SU-DHL-6 (cell line): ENCODE measurements around the gene PTPRN2.

Experiments
- CTCF ChIP-seq: fragments of 200-600 bp; sonication (generic); IDR thresholded peaks from one replicate; pipeline ENCODE4 v1.5.1; 2017; ENCODE audit warnings: antibody characterized with exemption, mild to moderate bottlenecking, low read length, moderate library complexity; ENCODE audit not compliant: insufficient read depth, poor library complexity, severe bottlenecking
- EZH2phosphoT487 ChIP-seq: fragments of 200-600 bp; sonication (generic), shearing (Covaris generic); conservative IDR thresholded peaks from 2 replicates; pipeline ENCODE4 v1.6.1; 2018; ENCODE audit warnings: mild to moderate bottlenecking, antibody characterized with exemption, low read length, moderate library complexity, mixed read lengths

GRCh38 chr7:157670490-157671357 is 916.9 kb downstream of the PTPRN2 start:
- TF ChIP-seq CTCF (no peak), EZH2phosphoT487 (no peak)
